HG02588 (cell line): Measurements from ENCODE around the gene DAD1.
"Not testable (repeated sequence)": the region's sequence is repeated elsewhere in the genome, so short reads cannot be mapped to it uniquely, and the experiment has no call there.

Source experiments
- ATAC-seq: cut with Tn5 transposase; IDR thresholded peaks from one replicate; pipeline ENCODE4 v1.9.1; 2021; ENCODE audit warnings: mild to moderate bottlenecking, moderate library complexity; ENCODE audit not compliant: unreplicated experiment

The DAD1 gene

DNA sequence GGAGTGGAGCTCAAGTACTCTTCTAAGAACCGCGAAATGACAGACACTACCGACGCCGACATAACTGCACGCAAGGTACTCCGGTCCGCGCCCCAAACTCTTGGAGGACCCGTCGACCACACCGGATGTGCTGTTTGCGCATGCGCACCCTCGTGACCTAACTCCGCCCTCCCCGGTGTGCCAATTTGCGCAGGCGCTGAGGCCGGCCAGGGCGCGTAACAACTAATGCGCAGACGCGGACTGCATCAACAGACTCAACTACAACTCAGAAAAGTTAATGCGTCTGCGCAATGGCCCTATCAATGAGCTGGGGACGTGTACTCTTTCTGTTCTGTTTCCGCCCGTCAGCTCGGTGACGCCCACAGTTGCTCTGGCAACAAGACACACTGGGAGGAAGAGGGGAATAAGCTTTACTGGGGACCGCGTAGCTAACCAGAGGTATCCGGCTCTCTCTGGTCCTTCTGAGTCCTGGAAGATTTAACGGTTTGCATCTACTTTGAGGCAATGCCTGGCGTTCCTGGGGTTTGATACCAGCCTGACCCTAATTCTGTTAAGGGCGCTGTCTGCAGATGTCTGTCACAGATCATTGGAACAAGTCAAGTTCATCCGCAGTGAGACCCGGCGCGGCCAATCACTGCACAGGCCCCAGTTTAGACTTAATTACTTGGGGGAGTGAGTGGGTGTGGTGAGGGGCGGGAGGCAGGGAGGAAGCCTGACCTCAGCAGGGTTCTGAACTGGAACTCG is at the start of gene DAD1:
Gene DAD1, minus strand, starts transcription at position 129 of the 744 bp plus-strand sequence. Its CDS starts 67 bp downstream, at position 62.
- ATAC-seq = peak; percentile 86

DNA sequence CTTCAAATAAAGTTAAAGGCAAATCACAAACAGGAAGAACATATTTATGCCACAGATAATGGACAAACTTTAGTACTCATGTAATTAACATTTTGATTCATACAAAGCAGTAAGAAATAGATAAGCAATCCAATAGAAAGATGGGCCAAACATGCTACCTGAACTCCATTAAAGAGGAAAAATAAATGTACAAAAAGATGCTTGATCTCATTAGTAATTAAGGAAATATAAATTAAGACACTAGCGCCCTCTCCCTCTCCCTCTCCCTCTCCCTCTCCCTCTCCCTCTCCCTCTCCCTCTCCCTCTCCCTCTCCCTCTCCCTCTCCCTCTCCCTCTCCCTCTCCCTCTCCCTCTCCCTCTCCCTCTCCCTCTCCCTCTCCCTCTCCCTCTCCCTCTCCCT is 47.0 kb upstream of the DAD1 start:
- not testable (repeated sequence) for ATAC-seq

DNA sequence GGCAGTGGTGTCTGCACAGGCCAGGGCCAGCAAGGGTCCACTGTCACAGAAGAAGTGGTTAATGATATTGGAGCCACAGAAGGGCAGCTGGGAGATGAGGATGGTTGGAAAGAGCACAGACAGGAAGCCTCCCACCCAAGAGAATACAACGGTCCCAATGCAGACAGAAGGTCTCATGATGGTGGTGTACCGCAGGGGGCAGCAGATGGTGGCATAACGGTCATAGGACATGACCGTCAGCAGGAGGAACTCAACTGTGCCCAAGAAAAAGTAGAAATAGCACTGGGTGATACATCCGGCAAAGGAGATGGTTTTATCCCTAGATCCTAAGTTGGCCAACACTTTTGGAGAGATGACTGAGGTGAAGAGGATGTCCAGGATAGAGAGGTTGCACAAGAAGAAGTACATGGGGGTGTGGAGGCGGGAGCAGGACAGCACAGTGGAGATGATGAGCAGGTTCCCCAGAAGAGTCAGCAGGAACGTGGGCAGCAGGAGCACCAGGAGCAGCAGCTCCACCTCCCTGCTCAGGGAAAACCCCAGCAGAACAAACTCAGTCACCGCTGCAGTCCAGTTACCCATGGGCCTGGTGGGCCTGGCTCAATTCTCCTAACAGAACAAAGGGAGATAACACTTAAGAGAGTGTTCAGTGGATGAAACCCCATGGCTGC is 45.3 kb upstream of the DAD1 start:
- no peak for ATAC-seq

GRCh38 chr14:22630486-22630885 is 41.5 kb upstream of the DAD1 start:
- ATAC-seq = no peak

DNA sequence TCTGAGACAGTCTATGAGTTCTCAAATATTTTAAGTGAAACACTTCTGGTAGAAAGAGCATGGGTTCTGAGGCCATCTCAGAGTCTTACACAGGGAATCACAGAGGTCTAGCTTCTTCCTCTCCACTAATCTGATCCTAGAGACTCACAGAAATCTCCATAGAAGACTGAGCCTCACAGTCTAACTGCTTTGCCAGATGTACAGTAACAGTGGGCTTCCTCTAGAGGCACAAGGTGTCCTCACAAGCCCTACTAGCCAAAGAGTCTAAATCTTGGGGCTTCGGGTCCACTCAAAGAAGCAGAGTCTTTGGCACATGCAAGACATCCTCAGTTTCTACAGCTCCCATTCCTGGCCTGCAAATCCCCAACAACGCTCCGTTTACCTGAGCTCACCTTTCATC is 41.0 kb upstream of the DAD1 start:
- no peak for ATAC-seq

- no peak for ATAC-seq
These were observed 40.3 kb upstream of the DAD1 start for GRCh38 chr14:22629361-22629760.

DNA sequence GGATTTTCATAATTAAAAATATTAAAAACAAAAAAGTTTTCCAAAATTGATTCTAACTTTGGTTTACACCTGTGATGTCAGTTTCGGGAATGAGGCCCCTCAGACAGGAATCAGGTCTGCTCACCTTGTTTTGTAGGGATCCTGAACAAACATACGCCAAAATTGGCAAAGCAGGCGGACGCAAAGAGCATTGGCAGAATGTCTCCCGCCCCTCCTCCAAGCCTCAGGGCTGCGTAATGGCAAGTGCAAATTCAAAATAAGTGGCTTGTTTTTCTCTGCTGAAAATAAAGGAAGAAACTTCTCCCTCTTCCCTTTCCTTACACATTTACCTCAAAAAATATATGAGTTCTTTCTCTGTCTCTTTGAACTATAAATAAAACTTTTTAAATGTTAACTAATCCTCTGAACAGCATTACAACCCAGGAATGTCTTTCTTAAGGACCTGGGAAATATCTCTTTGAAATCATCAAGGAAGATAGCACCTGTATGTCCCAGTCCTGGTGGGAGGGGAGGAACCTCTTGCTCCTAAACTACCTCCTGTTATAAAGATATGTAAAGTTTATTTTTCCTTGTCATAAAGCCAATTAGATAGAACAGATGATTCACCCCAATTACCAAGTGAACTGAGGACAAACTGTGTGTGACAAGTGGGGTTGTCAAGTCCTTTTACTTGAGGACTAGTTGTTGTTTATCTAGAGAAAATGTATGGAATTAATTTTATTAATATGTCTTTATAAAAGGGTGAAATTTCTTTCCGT is 38.7 kb upstream of the DAD1 start:
- no peak for ATAC-seq

- ATAC-seq = no peak
These were observed 37.6 kb upstream of the DAD1 start for GRCh38 chr14:22626590-22626989.

- ATAC-seq = no peak
These were observed 34.0 kb upstream of the DAD1 start for GRCh38 chr14:22623047-22623446.

- ATAC-seq = no peak
These were observed 33.2 kb upstream of the DAD1 start for GRCh38 chr14:22622255-22622654.

DNA sequence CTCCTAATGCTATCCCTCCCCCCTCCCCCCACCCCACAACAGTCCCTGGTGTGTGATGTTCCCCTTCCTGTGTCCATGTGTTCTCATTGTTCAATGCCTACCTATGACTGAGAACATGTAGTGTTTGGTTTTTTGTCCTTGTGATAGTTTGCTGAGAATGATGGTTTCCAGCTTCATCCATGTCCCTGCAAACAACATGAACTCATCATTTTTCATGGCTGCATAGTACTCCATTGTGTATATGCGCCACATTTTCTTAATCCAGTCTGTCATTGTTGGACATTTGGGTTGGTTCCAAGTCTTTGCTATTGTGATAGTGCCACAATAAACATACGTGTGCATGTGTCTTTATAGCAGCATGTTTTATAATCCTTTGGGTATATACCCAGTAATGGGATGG is 26.7 kb upstream of the DAD1 start:
- ATAC-seq = not testable (repeated sequence)

GRCh38 chr14:22614240-22614799 is 25.3 kb upstream of the DAD1 start:
- ATAC-seq = no peak

DNA sequence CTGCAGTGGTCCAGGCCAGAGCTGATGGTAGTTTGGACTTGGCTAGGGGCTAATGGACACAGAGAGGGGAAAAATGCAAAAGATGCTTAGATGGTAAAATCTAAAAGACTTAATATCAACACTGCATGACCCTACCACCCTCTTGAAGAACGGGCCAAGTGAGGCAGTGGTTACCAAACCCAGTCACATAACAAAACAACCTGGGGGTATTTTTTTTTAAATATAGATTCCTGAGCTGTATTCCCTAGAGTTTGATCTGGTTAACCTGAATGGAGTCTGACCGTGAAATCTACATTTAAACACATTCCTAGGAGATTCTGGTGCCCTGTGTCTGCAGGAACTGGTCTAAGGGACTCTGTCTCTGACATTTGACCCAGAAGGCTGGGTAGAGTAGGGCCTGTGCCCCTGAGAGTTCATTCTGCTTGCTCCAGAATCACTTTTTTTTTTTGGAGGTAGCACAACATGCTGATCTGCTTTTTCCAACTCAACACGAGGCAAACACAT is 24.8 kb upstream of the DAD1 start:
- no peak for ATAC-seq

DNA sequence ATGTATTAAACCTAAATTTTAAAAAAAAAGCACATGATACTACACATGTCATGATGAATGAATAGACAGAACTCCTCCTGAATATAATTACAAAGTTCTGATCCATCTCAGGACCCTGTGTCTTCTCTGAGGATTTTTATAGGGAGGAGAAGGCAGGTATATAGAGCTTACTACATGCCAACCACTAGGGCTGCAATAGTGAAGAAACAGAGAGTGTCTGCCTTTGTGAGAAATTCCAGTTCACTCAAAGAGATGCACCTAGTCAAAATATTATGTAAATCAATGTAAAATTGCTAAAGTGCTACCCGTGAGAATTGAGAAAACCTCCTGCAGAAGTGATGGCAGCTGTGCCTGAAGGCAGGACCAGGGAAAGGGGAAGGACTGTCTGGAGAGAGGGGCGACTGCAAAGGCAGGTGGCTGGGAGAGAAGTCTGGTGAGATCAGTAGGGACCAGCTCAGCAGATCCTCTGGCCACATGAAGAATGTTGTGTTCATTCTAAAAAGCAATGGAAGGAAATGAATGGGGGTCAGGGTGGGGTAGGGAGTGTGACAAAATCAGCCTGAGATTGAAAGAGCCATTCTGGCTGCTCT is 24.2 kb upstream of the DAD1 start:
- ATAC-seq = no peak

- ATAC-seq = no peak
These were observed 21.9 kb upstream of the DAD1 start for GRCh38 chr14:22610931-22611330.

- no peak for ATAC-seq
These were observed 18.3 kb upstream of the DAD1 start for GRCh38 chr14:22607291-22607690.

- no peak for ATAC-seq
These were observed 17.4 kb upstream of the DAD1 start for GRCh38 chr14:22606380-22606779.

DNA sequence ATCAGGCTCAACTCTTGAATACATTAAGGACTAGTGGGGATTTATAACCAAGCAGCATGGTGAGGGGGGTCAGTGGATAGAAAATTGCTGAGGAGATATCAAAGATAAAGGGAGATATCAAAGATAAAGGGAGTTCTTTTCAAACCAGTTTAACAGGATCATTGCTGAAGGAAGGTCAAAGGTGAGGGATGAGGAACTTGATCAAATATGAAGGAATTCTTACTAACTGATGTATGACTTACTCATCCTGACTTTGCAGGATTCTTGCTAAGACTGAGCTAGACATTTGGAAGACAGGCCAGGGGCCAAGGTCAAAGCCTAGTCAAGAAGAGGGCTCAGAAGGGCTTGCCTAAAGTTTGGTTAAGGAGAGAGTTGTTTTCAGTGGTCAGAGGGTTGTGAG is 13.8 kb upstream of the DAD1 start:
- ATAC-seq = no peak

DNA sequence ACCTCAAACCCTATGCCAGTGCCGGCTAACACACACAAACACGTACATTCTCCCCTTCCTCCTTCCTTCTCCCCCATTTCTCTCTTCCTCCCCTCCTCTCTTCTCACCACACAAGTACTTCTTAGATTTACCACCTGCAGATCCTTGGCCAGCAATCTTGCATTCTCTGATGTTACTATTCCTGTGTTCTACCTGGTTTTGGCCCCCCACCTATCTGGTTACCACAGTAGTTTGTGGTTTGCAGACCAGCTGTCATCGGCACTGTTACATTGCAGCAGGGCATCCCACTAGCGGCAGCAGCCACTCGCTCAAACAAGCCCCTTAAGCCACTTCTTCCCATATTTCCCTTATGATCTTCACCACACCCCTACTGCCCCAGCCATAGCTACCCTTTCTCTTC is 13.0 kb upstream of the DAD1 start:
- no peak for ATAC-seq

DNA sequence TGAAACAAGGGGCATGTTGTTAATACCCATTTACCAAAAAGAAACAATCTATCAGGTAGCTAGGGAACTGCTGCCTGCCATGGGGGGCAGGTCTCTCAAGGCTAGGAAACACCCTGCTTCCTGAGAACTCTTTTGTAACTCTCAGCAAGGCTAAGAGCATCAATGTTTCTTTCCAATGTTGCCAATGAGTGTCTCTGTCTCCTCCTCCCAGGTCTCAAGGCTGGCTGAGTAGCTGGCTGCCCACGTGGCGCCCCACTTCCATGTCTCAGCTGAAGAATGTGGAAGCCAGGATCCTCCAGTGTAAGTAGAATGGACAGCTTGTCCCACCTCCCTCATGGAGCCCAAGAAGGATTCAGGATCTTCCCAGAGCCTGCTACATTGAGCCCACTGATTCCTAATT is 12.4 kb upstream of the DAD1 start:
- no peak for ATAC-seq

DNA sequence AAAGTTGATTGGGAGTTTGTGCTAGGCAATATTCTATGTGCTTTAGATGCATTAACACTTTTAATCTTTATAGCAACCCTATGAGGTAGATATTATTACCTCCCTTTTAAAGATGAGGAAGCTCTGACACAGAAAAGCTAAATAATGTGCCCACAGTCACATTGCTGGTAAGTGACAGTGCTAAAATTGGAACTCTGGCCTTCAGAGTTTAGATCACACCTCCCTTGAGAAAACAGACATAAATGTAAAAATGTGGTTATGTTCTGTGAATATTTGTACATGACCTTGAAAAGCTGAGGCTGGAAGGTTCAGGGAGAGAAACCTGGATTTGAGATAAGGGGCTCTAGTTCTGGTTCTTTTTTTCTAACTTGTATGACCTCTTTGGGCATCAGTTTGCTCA is 11.0 kb upstream of the DAD1 start:
- no peak for ATAC-seq
